Activated CD4-positive, alpha-beta memory T cell treated with anti-CD3 and anti-CD28 coated beads for 36 hours (primary cell): ENCODE data around the gene HMX3. TPM values are rescaled to one million over a fixed set of nuclear protein-coding genes. Genes with fewer than 3 reads are reported as not detected.
"Not testable (repeated sequence)": the region's sequence is repeated elsewhere in the genome, so short reads cannot be mapped to it uniquely, and the experiment has no call there.

Source experiments
- CTCF ChIA-PET: fragments of 350-600 bp; sonication (Branson Sonifier 250); formaldehyde crosslinking; loops from one replicate; lab custom pipeline; 2021; ENCODE audit warnings: antibody characterized with exemption, inconsistent platforms; lab: Charles Lee
- POLR2A ChIA-PET: fragments of 350-600 bp; sonication (Branson Sonifier 250); formaldehyde crosslinking; loops from one replicate; lab custom pipeline; 2021; ENCODE audit warnings: antibody characterized with exemption; lab: Charles Lee
- DNase-seq: peaks from one replicate; pipeline ENCODE4 v3.0.0-alpha.2; 2020
- H3K27ac Mint-ChIP-seq: one replicate; pipeline ENCODE4 v1.8.0; 2021; ENCODE audit warnings: mixed read lengths
- H3K27me3 Mint-ChIP-seq: one replicate; pipeline ENCODE4 v1.8.0; 2021; ENCODE audit warnings: mixed read lengths
- H3K36me3 Mint-ChIP-seq: one replicate; pipeline ENCODE4 v1.8.0; 2021; ENCODE audit warnings: mixed read lengths
- H3K4me1 Mint-ChIP-seq: one replicate; pipeline ENCODE4 v1.8.0; 2021; ENCODE audit warnings: low read depth, mixed read lengths
- H3K4me3 Mint-ChIP-seq: one replicate; pipeline ENCODE4 v1.8.0; 2021; ENCODE audit warnings: mild to moderate bottlenecking, mixed read lengths
- H3K9me3 Mint-ChIP-seq: one replicate; pipeline ENCODE4 v1.8.0; 2021; ENCODE audit warnings: mixed read lengths
- intact Hi-C: fragments of 100-400 bp; cut with micrococcal nuclease; formaldehyde crosslinking; loops from one replicate; pipeline ENCODE4 v1.15.1; 2023
- total RNA-seq, 2 experiments: library from RNA; stranded (reverse); gene quantifications; one replicate each; pipeline ENCODE4 v1.2.3, GENCODE V29; 2021

HMX3 gene
- total RNA-seq, 2 experiments from 2014 or later, result 0.19 to 0.24 TPM

GRCh38 chr10:123160311-123160980 is 24.7 kb downstream of the HMX3 start:
- intact Hi-C loops, result no loop called here
- DNase-seq, result peak; percentile 29
- H3K4me3 Mint-ChIP-seq, result peak overlapping the region; percentile 24
- H3K36me3 Mint-ChIP-seq, result peaks cover 77% of the 10 kb centered on the region
- peaks cover 62% of the 10 kb centered on the region for H3K4me1 Mint-ChIP-seq
- ChIA-PET CTCF (interaction anchor here (0.6 kb wide), 1 partner anchor 28 kb away, joined by 3 read pairs; no protein-coding TSS in a partner anchor), POLR2A (no interaction called here)
- no peaks in the 10 kb centered on the region for H3K9me3 Mint-ChIP-seq
- no peaks in the 10 kb centered on the region for H3K27me3 Mint-ChIP-seq
- peak overlapping the region; percentile 80 for H3K27ac Mint-ChIP-seq

DNA sequence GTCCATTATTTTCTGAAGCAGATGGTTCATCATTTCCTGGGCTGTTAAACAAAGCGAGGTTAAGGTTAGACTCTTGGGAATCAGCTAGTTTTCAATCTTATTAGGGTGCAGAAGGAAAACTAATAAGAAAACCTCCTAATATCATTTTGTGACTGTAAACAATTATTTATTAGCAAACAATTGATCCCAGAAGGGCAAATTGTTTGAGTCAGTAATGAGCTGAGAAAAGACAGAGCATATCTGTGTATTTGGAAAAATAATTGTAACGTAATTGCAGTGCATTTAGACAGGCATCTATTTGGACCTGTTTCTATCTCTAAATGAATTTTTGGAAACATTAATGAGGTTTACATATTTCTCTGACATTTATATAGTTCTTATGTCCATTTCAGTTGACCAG is 28.5 kb downstream of the HMX3 start:
- Mint-ChIP-seq H3K27ac (no peak overlapping the region), H3K4me1 (peaks cover 27% of the 10 kb centered on the region), H3K4me3 (no peak overlapping the region), H3K9me3 (no peaks in the 10 kb centered on the region), H3K27me3 (no peaks in the 10 kb centered on the region), H3K36me3 (peaks cover 70% of the 10 kb centered on the region)
- POLR2A ChIA-PET, result no interaction called here
- DNase-seq, result no peak
- intact Hi-C loops, result no loop called here
- CTCF ChIA-PET, result no interaction called here

- Mint-ChIP-seq H3K9me3 (no peaks in the 10 kb centered on the region), H3K4me1 (peaks cover 14% of the 10 kb centered on the region)
- CTCF ChIA-PET, result no interaction called here
Observed at GRCh38 chr10:123165445-123166072, 29.8 kb downstream of the HMX3 start.

GRCh38 chr10:123166618-123167017 is 30.8 kb downstream of the HMX3 start:
- H3K4me1 Mint-ChIP-seq, result peaks cover 6% of the 10 kb centered on the region
- H3K27me3 Mint-ChIP-seq, result no peaks in the 10 kb centered on the region
- H3K9me3 Mint-ChIP-seq, result no peaks in the 10 kb centered on the region
- no peak overlapping the region for H3K27ac Mint-ChIP-seq
- ChIA-PET CTCF (no interaction called here), POLR2A (no interaction called here)
- H3K4me3 Mint-ChIP-seq, result no peak overlapping the region
- H3K36me3 Mint-ChIP-seq, result peaks cover 70% of the 10 kb centered on the region
- intact Hi-C loops, result no loop called here
- DNase-seq, result no peak

More at GRCh38 chr10:123165445-123166072, 29.8 kb downstream of the HMX3 start:
- no peaks in the 10 kb centered on the region for H3K27me3 Mint-ChIP-seq
- no peak overlapping the region for H3K4me3 Mint-ChIP-seq
- POLR2A ChIA-PET, result no interaction called here
- no peak for DNase-seq
- H3K27ac Mint-ChIP-seq, result no peak overlapping the region
- H3K36me3 Mint-ChIP-seq, result peaks cover 71% of the 10 kb centered on the region
- intact Hi-C loops, result no loop called here

- Mint-ChIP-seq H3K4me1 (peaks cover 5% of the 10 kb centered on the region), H3K27me3 (no peaks in the 10 kb centered on the region), H3K27ac (no peak overlapping the region), H3K4me3 (no peak overlapping the region), H3K9me3 (no peaks in the 10 kb centered on the region), H3K36me3 (peaks cover 67% of the 10 kb centered on the region)
- ChIA-PET POLR2A (no interaction called here), CTCF (no interaction called here)
- no peak for DNase-seq
- intact Hi-C loops, result no loop called here
Observed at GRCh38 chr10:123170961-123171360, 35.2 kb downstream of the HMX3 start.

DNA sequence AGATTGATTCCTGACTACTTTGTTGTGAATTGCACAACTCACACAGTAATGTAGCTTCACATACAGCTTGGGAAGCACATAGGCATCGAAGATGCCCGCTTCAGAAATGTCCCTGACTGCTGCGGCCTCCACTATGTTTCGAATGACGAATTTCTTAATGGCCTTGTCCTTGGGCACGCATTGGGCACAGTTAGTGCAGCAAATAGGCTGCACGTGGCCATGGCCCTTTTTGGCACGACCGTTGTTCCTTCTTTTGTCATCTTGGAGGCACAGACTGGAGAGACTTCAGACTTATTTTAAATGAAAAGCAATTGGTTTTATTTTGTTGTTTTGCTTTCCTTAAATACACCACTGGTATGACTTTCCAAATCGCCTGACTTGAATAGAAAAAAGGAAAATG is 35.8 kb downstream of the HMX3 start:
- CTCF ChIA-PET, DNase-seq, H3K27ac Mint-ChIP-seq, POLR2A ChIA-PET, H3K27me3 Mint-ChIP-seq, H3K9me3 Mint-ChIP-seq, H3K4me1 Mint-ChIP-seq, intact Hi-C loops, H3K4me3 Mint-ChIP-seq: not testable (repeated sequence)
- peaks cover 70% of the 10 kb centered on the region for H3K36me3 Mint-ChIP-seq

DNA sequence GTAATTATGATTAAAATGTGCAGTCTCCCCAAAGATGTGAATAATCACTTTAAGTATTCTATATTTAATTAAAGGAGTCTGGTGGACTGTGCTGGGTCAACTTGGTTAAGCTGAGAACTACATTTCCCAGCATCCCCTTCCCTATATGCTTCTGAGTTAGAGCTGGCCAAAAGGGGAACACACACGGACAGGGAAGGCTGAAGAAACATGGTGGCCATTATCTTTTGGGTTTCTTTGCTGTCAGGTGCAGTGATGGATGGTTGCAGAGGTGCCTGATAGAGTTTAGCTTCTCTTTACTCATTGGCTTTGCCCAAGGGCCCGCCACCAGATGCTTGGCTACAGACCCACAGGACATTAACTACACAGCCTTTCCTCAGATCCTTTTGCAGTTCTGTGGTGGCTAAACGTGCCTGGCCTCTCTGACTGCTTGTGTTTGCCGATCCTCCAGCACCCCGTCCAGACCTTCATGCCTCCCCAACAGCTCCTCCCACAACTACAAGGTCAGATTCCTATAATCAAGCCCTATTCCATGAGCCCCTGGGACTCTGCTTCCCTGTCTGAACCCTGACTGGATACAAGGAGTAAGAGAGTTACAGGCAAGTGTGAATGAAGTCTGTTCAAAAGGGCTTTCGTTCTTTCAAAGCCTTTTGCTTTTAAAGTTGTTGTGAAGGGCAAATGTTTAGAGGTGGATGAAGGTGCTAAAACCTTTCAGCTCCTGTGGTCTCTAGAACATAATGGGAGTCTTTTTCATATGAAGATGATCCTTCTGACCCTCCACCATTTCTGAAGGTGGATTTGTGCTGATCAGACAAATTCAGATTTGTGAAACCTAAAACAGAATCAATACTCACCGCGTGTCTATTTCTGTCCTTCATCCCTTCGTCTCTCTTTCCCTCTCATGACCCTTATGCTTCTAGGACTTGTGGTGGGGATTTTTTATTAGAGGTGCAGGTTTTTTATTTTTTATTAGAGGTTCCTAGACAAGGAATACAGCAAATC is 39.9 kb downstream of the HMX3 start:
- Mint-ChIP-seq H3K9me3 (peaks cover 11% of the 10 kb centered on the region), H3K36me3 (peaks cover 57% of the 10 kb centered on the region), H3K27ac (no peak overlapping the region), H3K27me3 (no peaks in the 10 kb centered on the region), H3K4me3 (no peak overlapping the region), H3K4me1 (peaks cover 5% of the 10 kb centered on the region)
- intact Hi-C loops, result no loop called here
- POLR2A ChIA-PET, result no interaction called here
- CTCF ChIA-PET, result no interaction called here
- DNase-seq, result no peak

GRCh38 chr10:123178390-123178789 is 42.6 kb downstream of the HMX3 start:
- POLR2A ChIA-PET, DNase-seq, H3K27me3 Mint-ChIP-seq, CTCF ChIA-PET, H3K4me3 Mint-ChIP-seq, H3K4me1 Mint-ChIP-seq, intact Hi-C loops, H3K27ac Mint-ChIP-seq: not testable (repeated sequence)
- Mint-ChIP-seq H3K9me3 (peaks cover 20% of the 10 kb centered on the region), H3K36me3 (peaks cover 55% of the 10 kb centered on the region)

DNA sequence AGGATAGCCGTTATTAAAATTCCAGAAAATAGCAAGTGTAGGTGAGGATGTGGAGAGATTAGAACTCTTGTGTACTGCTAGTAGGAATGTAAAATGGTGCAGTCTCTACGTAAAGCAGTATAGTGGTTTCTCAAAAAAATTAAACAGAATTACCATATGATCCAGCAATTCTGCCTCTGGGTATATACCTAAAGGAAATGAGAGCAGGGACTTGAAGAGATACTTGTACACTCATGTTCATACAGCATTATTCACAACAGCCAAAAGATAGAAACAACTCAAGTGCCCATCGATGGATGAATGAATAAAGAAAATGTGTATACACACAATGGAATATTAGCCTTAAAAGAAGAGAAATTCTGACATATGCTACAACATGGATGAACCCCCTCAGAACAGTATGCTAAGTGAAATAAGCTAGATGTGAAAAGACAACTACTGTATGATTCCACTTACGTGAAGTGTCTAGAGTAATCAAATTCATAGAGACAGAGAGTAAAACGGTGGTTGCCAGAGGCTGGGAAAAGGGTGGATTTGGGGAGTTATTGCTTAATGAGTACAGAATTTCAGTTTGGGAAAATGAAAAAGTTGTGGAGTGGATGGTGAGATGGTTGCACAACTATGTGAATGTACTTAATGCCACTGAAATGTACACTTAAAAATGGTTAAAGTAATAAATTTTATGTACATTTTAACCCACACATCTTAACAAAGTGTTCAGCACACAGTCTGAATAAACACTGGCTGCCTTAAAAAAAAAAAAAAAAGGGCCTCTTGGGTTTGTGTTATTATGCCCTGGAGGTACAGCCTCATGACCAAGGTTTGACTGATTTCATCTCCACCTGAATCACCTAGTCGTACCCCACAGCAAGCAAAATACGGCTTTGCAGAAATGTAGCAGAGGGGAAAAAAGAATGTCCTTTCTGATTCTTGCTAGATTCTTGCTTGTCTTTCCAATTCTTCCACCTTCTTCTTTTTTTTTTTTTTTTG is 44.6 kb downstream of the HMX3 start:
- peaks cover 55% of the 10 kb centered on the region for H3K36me3 Mint-ChIP-seq
- ChIA-PET POLR2A (no interaction called here), CTCF (no interaction called here)
- H3K27ac Mint-ChIP-seq, result no peak overlapping the region
- DNase-seq, result no peak
- H3K27me3 Mint-ChIP-seq, result no peaks in the 10 kb centered on the region
- H3K9me3 Mint-ChIP-seq, result peaks cover 33% of the 10 kb centered on the region
- H3K4me3 Mint-ChIP-seq, result no peak overlapping the region
- intact Hi-C loops, result no loop called here
- H3K4me1 Mint-ChIP-seq, result no peaks in the 10 kb centered on the region

- H3K4me3 Mint-ChIP-seq, result no peak overlapping the region
- POLR2A ChIA-PET, result no interaction called here
- peaks cover 50% of the 10 kb centered on the region for H3K36me3 Mint-ChIP-seq
- H3K27me3 Mint-ChIP-seq, result no peaks in the 10 kb centered on the region
- DNase-seq, result no peak
- H3K9me3 Mint-ChIP-seq, result peaks cover 31% of the 10 kb centered on the region
- intact Hi-C loops, result no loop called here
- no peak overlapping the region for H3K27ac Mint-ChIP-seq
- no peaks in the 10 kb centered on the region for H3K4me1 Mint-ChIP-seq
- CTCF ChIA-PET, result interaction anchor here (0.6 kb wide), 1 partner anchor 1752 kb away, joined by 3 read pairs; no protein-coding TSS in a partner anchor
Observed at GRCh38 chr10:123183724-123184123, 48.0 kb downstream of the HMX3 start.

DNA sequence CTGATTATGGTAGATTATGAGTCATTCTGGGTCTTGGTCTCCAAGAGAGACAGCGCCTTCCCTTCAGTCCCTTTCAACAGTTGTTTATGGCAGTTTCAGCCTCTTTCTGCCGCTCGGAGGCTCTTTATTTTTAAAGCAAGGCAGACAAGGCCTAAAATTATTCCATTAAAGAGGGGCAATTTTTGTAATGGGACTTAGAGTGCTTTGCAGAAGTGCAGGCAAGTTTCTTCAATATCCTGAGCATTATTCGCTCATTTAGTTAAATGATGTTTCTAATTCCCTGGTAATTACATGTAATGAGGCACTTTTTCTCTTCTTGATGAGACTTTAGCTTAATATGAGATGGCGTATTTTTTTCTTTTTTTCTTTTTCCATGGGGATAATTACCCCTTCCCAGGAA is 52.0 kb downstream of the HMX3 start:
- H3K36me3 Mint-ChIP-seq, result peaks cover 64% of the 10 kb centered on the region
- peaks cover 27% of the 10 kb centered on the region for H3K9me3 Mint-ChIP-seq
- POLR2A ChIA-PET, result no interaction called here
- no peaks in the 10 kb centered on the region for H3K27me3 Mint-ChIP-seq
- H3K4me3 Mint-ChIP-seq, result no peak overlapping the region
- CTCF ChIA-PET, result no interaction called here
- H3K4me1 Mint-ChIP-seq, result no peaks in the 10 kb centered on the region
- H3K27ac Mint-ChIP-seq, result no peak overlapping the region
- no peak for DNase-seq
- intact Hi-C loops, result no loop called here
